HepG2 (cell line): ENCODE measurements around the gene RABEP1. TPM values are rescaled to one million over a fixed set of nuclear protein-coding genes. Genes with fewer than 3 reads are reported as not detected.

Experiments used
- AHDC1 ChIP-seq: sonication (generic); formaldehyde crosslinking; IDR thresholded peaks from 2 replicates; pipeline ENCODE4 v1.5.1; 2020; ENCODE audit warnings: mild to moderate bottlenecking, missing genetic modification reagents, borderline replicate concordance
- ATF1 ChIP-seq: IDR thresholded peaks from 2 replicates; pipeline ENCODE4 v1.6.1; 2016; ENCODE audit warnings: mild to moderate bottlenecking, control low read depth
- ATF5 ChIP-seq: sonication (generic); formaldehyde crosslinking; IDR thresholded peaks from 2 replicates; pipeline ENCODE4 v1.4.0; 2020; ENCODE audit warnings: mild to moderate bottlenecking, low read depth, missing genetic modification reagents
- FOXO4 ChIP-seq: sonication (generic); formaldehyde crosslinking; conservative IDR thresholded peaks from 2 replicates; pipeline ENCODE4 v1.8.1; 2023; ENCODE audit warnings: missing genetic modification reagents
- MEF2D ChIP-seq: sonication (generic); formaldehyde crosslinking; IDR thresholded peaks from 2 replicates; pipeline ENCODE4 v1.5.1; 2020; ENCODE audit warnings: mild to moderate bottlenecking, missing genetic modification reagents
- NR2F2 ChIP-seq: IDR thresholded peaks from 2 replicates; pipeline ENCODE4 v1.6.1; 2012; ENCODE audit warnings: low read depth, inconsistent platforms, borderline replicate concordance
- PAXIP1 ChIP-seq: sonication (generic); formaldehyde crosslinking; conservative IDR thresholded peaks from 2 replicates; pipeline ENCODE4 v1.4.0; 2020; ENCODE audit warnings: mild to moderate bottlenecking, missing genetic modification reagents, moderate library complexity
- SOX5 ChIP-seq: IDR thresholded peaks from 2 replicates; pipeline ENCODE4 v1.6.1; 2016; ENCODE audit warnings: borderline replicate concordance
- ZNF292 ChIP-seq: sonication (generic); formaldehyde crosslinking; IDR thresholded peaks from 2 replicates; pipeline ENCODE4 v1.8.1; 2022; ENCODE audit warnings: mild to moderate bottlenecking, low read depth, missing genetic modification reagents, borderline replicate concordance
- ZNF574 ChIP-seq: sonication (generic); formaldehyde crosslinking; IDR thresholded peaks from 2 replicates; pipeline ENCODE4 v1.4.0; 2020; ENCODE audit warnings: missing genetic modification reagents
- ZNF614 ChIP-seq: IDR thresholded peaks from 2 replicates; pipeline ENCODE4 v1.6.1; 2018; ENCODE audit warnings: missing biosample characterization, missing genetic modification reagents, inconsistent platforms, borderline replicate concordance
- ZNF709 ChIP-seq: sonication (generic); formaldehyde crosslinking; IDR thresholded peaks from 2 replicates; pipeline ENCODE4 v1.5.0; 2020; ENCODE audit warnings: mild to moderate bottlenecking, missing genetic modification reagents
- ZSCAN5A ChIP-seq: sonication (generic); formaldehyde crosslinking; IDR thresholded peaks from 2 replicates; pipeline ENCODE4 v1.8.0; 2022; ENCODE audit warnings: mild to moderate bottlenecking, missing genetic modification reagents, borderline replicate concordance
- polyA plus RNA-seq, 8 experiments: library from polyadenylated mRNA; depleted of rRNA in 3 of 8; stranded (reverse) in 7 of 8; unstranded in 1 of 8; fragments of >200 nt; fragmentation: Illumina TruSeq in 4 of 8; extraction: Trizol in 4 of 8; gene quantifications; 2 replicates each; pipeline versions ENCODE4 v1.2.1 to v1.2.3, GENCODE V29; 2011 to 2016; ENCODE audit warnings: low read depth in 4 of 8, missing spikeins in 1 of 8, mixed read lengths in 1 of 8; ENCODE audit not compliant: insufficient read depth in 1 of 8
- total RNA-seq, 5 experiments: library from RNA; depleted of rRNA; stranded (reverse); fragments of >200 nt; fragmentation: Illumina TruSeq; extraction: Trizol; gene quantifications; 2 replicates each; pipeline ENCODE4 v1.2.3, GENCODE V29; 2016; ENCODE audit warnings: low read depth in 1 of 5

RABEP1 gene
- total and polyA plus RNA-seq, 2 of the 13 experiments (the other 11 are each of a cell fraction or from before 2014, with no cell fraction given), result 13.7 to 41.5 TPM

- TF ChIP-seq ZNF574 (CRISPR knock-in tag) (peak; percentile 37; the same call in 1 of the 2 replicates), ZNF614 (CRISPR knock-in tag) (0 out of 2 replicates have a peak, but pooled peaks have one; percentile 18), ZNF709 (CRISPR knock-in tag) (0 out of 2 replicates have a peak, but pooled peaks have one; percentile 36), ATF1 (CRISPR knock-in tag) (no peak), MEF2D (CRISPR knock-in tag) (peak; percentile 73), ATF5 (no peak), AHDC1 (CRISPR knock-in tag) (peak; percentile 50; the same call in 1 of the 2 replicates), FOXO4 (no peak), NR2F2 (peak; percentile 76), ZSCAN5A (CRISPR knock-in tag) (peak; percentile 82; the same call in 1 of the 2 replicates), PAXIP1 (CRISPR knock-in tag) (peak; percentile 98), ZNF292 (CRISPR knock-in tag) (peak; percentile 48; the same call in 1 of the 2 replicates), SOX5 (CRISPR knock-in tag) (peak; percentile 80; the same call in 1 of the 2 replicates)
Observed at GRCh38 chr17:5405400-5405799, 123.3 kb downstream of the RABEP1 start (continued).
